AG04449 (cell line): ENCODE measurements around the gene ACER3.

Experiments used
- CTCF ChIA-PET: fragments of 350-600 bp; formaldehyde crosslinking; extraction: SDS; loops from one replicate; lab custom pipeline; 2021; ENCODE audit warnings: antibody characterized with exemption; lab: Yijun Ruan, JAX
- POLR2A ChIA-PET: fragments of 400-600, 350-600 bp; formaldehyde crosslinking; extraction: SDS; loops from one replicate; lab custom pipeline; 2020; ENCODE audit warnings: antibody characterized with exemption, inconsistent platforms; lab: Yijun Ruan, JAX
- DNase-seq: peaks from one replicate; pipeline ENCODE4 v3.0.0-alpha.2; 2010; ENCODE audit warnings: low read depth, low spot score
- H3K4me3 ChIP-seq: 2 replicates; pipeline ENCODE4 v1.5.1; 2011; ENCODE audit warnings: low read depth, mild to moderate bottlenecking, control low read depth, low read length
- TF ChIP-seq, protein P1 (sequence below): IDR thresholded peaks from one replicate; pipeline ENCODE4 v1.5.1; 2011; ENCODE audit warnings: mild to moderate bottlenecking, moderate library complexity, low read length, control low read depth, inconsistent platforms; ENCODE audit not compliant: insufficient read depth; ENCODE audit errors: missing control alignments

Gene ACER3

GRCh38 chr11:76939219-76939631, 78.5 kb downstream of the ACER3 start:
- ChIA-PET POLR2A (no interaction called here), CTCF (interaction anchor here (4.1 kb wide), 1 partner anchor 20 kb away, joined by 26 read pairs; no protein-coding TSS in a partner anchor)
- TF ChIP-seq, protein P1, sequence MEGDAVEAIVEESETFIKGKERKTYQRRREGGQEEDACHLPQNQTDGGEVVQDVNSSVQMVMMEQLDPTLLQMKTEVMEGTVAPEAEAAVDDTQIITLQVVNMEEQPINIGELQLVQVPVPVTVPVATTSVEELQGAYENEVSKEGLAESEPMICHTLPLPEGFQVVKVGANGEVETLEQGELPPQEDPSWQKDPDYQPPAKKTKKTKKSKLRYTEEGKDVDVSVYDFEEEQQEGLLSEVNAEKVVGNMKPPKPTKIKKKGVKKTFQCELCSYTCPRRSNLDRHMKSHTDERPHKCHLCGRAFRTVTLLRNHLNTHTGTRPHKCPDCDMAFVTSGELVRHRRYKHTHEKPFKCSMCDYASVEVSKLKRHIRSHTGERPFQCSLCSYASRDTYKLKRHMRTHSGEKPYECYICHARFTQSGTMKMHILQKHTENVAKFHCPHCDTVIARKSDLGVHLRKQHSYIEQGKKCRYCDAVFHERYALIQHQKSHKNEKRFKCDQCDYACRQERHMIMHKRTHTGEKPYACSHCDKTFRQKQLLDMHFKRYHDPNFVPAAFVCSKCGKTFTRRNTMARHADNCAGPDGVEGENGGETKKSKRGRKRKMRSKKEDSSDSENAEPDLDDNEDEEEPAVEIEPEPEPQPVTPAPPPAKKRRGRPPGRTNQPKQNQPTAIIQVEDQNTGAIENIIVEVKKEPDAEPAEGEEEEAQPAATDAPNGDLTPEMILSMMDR = no peak
- DNase-seq = no peak
- H3K4me3 ChIP-seq = no peak overlapping the region

GRCh38 chr11:76944225-76944624, 83.5 kb downstream of the ACER3 start:
- H3K4me3 ChIP-seq = no peak overlapping the region
- CTCF ChIA-PET = no interaction called here
- DNase-seq = no peak
- POLR2A ChIA-PET = no interaction called here
- TF ChIP-seq, protein P1 = no peak

DNA sequence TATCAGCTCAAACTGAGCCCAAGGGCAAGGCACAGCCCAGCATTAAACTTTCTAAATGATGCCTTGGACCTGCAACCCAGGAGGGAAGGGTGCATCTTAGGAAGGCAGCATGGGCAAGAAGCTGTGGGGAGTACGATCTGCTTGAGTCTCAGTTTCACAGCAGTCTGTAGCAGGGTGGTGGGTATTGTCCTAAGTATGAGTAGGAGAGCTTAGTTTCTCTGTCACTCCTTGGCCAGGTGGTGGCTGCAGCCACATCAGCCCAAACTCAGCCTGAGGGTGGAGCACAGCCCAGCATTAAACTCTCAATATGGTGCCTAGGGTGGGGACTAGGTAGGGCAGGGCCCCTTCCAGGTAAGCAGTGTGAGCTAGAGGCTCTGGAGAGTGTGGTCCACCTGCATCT, 85.5 kb downstream of the ACER3 start:
- H3K4me3 ChIP-seq = no peak overlapping the region
- CTCF ChIA-PET = interaction anchor here (0.8 to 4.8 kb wide), 3 partner anchors 9 to 139 kb away, joined by 3 to 36 read pairs (median 4); no protein-coding TSS in a partner anchor
- no peak for DNase-seq
- TF ChIP-seq, protein P1 = no peak
- POLR2A ChIA-PET = no interaction called here

DNA sequence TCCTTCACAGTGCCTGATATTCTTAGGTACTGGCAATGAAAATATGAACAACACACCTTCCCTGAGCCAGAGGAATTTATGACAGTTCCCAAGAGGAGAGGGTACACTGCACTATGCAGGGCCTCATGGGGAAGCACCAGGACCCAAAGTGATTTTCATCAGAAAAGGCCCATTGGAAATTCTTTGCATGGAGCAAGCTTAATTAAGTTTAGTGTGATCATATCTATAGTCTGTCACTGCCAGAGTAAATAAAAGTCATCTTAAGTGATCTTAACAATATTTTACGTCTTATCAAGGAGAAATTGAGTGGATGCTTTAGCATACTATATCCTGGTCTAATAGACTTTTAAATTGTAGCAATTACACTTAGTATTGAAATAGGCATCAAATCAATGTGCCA, 86.5 kb downstream of the ACER3 start:
- POLR2A ChIA-PET = no interaction called here
- DNase-seq = no peak
- H3K4me3 ChIP-seq = no peak overlapping the region
- TF ChIP-seq, protein P1 = no peak
- CTCF ChIA-PET = interaction anchor here (1.3 to 4.8 kb wide), 2 partner anchors 28 to 100 kb away, joined by 3 to 36 read pairs; no protein-coding TSS in a partner anchor

- DNase-seq = no peak
- CTCF ChIA-PET = interaction anchor here (1.3 to 4.8 kb wide), 3 partner anchors 29 to 100 kb away, joined by 3 to 36 read pairs (median 3); no protein-coding TSS in a partner anchor
- POLR2A ChIA-PET = no interaction called here
- no peak overlapping the region for H3K4me3 ChIP-seq
- TF ChIP-seq, protein P1 = no peak
Measured at GRCh38 chr11:76947800-76948199, 87.1 kb downstream of the ACER3 start.

DNA sequence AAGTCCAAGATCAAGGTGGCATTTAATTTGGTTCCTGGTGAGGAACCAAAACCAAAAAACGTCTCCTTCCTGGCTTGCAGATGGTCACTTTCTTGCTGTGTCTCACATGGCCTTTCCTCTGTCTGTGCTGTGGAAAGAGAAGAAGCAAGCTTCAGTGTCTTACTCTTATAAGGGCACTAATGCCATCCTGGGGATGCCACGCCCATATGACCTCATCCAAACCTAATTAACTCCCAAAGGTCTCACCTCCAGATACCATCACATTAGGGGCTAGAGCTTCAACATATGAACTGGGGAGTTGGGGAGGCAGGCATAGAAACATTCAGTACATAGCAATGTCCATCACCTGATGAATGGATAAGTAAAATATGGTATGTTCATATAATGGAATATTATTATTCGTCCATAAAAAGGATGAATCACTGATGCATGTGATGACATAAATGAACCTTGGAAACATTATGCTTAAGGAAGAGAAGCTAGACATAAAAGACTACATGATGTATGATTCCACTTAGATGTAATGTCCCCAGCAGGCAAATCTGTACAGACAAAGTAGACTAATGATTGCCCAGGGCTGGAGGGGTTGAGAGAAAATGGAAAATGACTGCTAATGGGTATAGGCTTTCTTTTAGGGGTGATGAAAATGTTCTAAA, 94.9 kb downstream of the ACER3 start:
- H3K4me3 ChIP-seq = no peak overlapping the region
- ChIA-PET CTCF (interaction anchor here (0.7 to 1.4 kb wide), 4 partner anchors 9 to 135 kb away, joined by 3 to 8 read pairs (median 4); no protein-coding TSS in a partner anchor), POLR2A (no interaction called here)
- no peak for DNase-seq
- TF ChIP-seq, protein P1 = no peak
